HCT116 (cell line): ENCODE results near the gene IQGAP2. TPM values are rescaled to one million over a fixed set of nuclear protein-coding genes. Genes with fewer than 3 reads are reported as not detected.

Experiments used
- ATAC-seq: fragments of 200-7000 bp; cut with Tn5 transposase; 2 replicates; pipeline ENCODE4 v1.9.1; 2020; ENCODE audit warnings: mild to moderate bottlenecking, moderate library complexity
- BruUV-seq: library from RNA; stranded (reverse); fragments of 400-500 nt; replicated peaks from 2 replicates; lab custom pipeline; 2021; lab: Mats Ljungman, UMichigan
- CTCF ChIA-PET: fragments of 300-600 bp; sonication (Branson Sonifier 250); formaldehyde crosslinking; loops from one replicate; lab custom pipeline; 2021; ENCODE audit warnings: antibody characterized with exemption; lab: Charles Lee
- POLR2A ChIA-PET: fragments of 300-600, 350-600 bp; sonication (Branson Sonifier 250); formaldehyde crosslinking; loops from one replicate; lab custom pipeline; 2021; ENCODE audit warnings: antibody characterized with exemption; lab: Charles Lee
- RAD21 ChIA-PET, 2 experiments: fragments of 300-600 bp; sonication (Branson Sonifier 250); formaldehyde crosslinking; loops; one replicate each; lab custom pipeline; 2023; ENCODE audit warnings: low total read pairs in 2 of 2; ENCODE audit not compliant: uncharacterized antibody in 2 of 2, unreplicated experiment in 2 of 2, low non-redundant PET in 1 of 2; lab: Charles Lee
- DNase-seq: peaks from one replicate; pipeline ENCODE4 v3.0.0-alpha.2; 2010; ENCODE audit warnings: low read depth, low spot score
- H2AFZ ChIP-seq: fragments of 200-600 bp; shearing (Covaris generic), sonication (generic); 2 replicates; pipeline ENCODE4 v1.6.1; 2017; ENCODE audit warnings: low read depth, mixed run types, mixed read lengths, antibody characterized with exemption, low read length; ENCODE audit not compliant: poor library complexity, severe bottlenecking
- H3K27ac ChIP-seq: 2 replicates; pipeline ENCODE4 v1.5.1; 2012; ENCODE audit warnings: low read depth, low read length
- H3K27me3 ChIP-seq: fragments of 200-600 bp; sonication (generic); 2 replicates; pipeline ENCODE4 v1.6.1; 2016; ENCODE audit warnings: mixed run types, low read length, mixed read lengths; ENCODE audit not compliant: insufficient read depth
- H3K36me3 ChIP-seq, 2 experiments: fragments of 200-500 bp in 1 of 2; fragments of 200-600 bp in 1 of 2; sonication (Bioruptor generic) in 1 of 2; sonication (generic) in 1 of 2; 2 replicates each; pipeline versions ENCODE4 v1.5.1 to v1.6.1; 2014 to 2016; ENCODE audit warnings: low read length in 2 of 2, inconsistent platforms in 1 of 2, mixed read lengths in 1 of 2, mixed run types in 1 of 2; ENCODE audit not compliant: insufficient read depth in 2 of 2, control insufficient read depth in 1 of 2
- H3K4me1 ChIP-seq, 2 experiments: fragments of 200-600 bp in 1 of 2; sonication (generic) in 1 of 2; 2 replicates each; pipeline versions ENCODE4 v1.5.1 to v1.6.1; 2012 to 2017; ENCODE audit warnings: low read length in 2 of 2, inconsistent platforms in 1 of 2, mild to moderate bottlenecking in 1 of 2, mixed read lengths in 1 of 2, mixed run types in 1 of 2, moderate library complexity in 1 of 2; ENCODE audit not compliant: insufficient read depth in 2 of 2, control insufficient read depth in 1 of 2
- H3K4me2 ChIP-seq: fragments of 200-600 bp; sonication (generic); 2 replicates; pipeline ENCODE4 v1.6.1; 2017; ENCODE audit warnings: mixed run types, low read length, mixed read lengths
- H3K4me3 ChIP-seq, 2 experiments: fragments of 200-600 bp in 1 of 2; sonication (generic) in 1 of 2; replicated peaks in 1 of 2; 2 replicates each; pipeline ENCODE4 v1.5.1; 2011 to 2016; ENCODE audit warnings: low read length in 2 of 2, control low read depth in 1 of 2, low read depth in 1 of 2, mild to moderate bottlenecking in 1 of 2, mixed read lengths in 1 of 2, mixed run types in 1 of 2
- H3K79me2 ChIP-seq: fragments of 200-600 bp; sonication (generic); 2 replicates; pipeline ENCODE4 v1.6.1; 2017; ENCODE audit warnings: mild to moderate bottlenecking, mixed run types, low read length, moderate library complexity, mixed read lengths; ENCODE audit not compliant: insufficient read depth
- H3K9ac ChIP-seq: fragments of 200-600 bp; sonication (generic); 2 replicates; pipeline ENCODE4 v1.6.1; 2016; ENCODE audit warnings: low read length, mixed read lengths
- H3K9me2 ChIP-seq: fragments of 200-600 bp; sonication (generic), shearing (Covaris generic); 2 replicates; pipeline ENCODE4 v1.6.1; 2017; ENCODE audit warnings: mixed run types, mild to moderate bottlenecking, moderate library complexity; ENCODE audit not compliant: insufficient read depth
- H3K9me3 ChIP-seq, 2 experiments: fragments of 200-500 bp in 1 of 2; fragments of 200-600 bp in 1 of 2; sonication (Bioruptor generic) in 1 of 2; sonication (generic) in 1 of 2; 2 replicates each; pipeline ENCODE4 v1.6.1; 2014 to 2017; ENCODE audit warnings: low read length in 2 of 2, mixed read lengths in 2 of 2, inconsistent platforms in 1 of 2, low read depth in 1 of 2, mild to moderate bottlenecking in 1 of 2, mixed run types in 1 of 2, moderate library complexity in 1 of 2; ENCODE audit not compliant: control insufficient read depth in 1 of 2, insufficient read depth in 1 of 2
- H4K20me1 ChIP-seq: fragments of 200-600 bp; sonication (generic), shearing (Covaris generic); 2 replicates; pipeline ENCODE4 v1.6.1; 2017; ENCODE audit warnings: mixed run types, mild to moderate bottlenecking, moderate library complexity; ENCODE audit not compliant: insufficient read depth
- CBX3 ChIP-seq: IDR thresholded peaks from 2 replicates; pipeline ENCODE4 v1.6.1; 2012; ENCODE audit warnings: low read depth
- CEBPB ChIP-seq: IDR thresholded peaks from 2 replicates; pipeline ENCODE4 v1.6.1; 2012; ENCODE audit warnings: low read depth
- FOSL1 ChIP-seq: IDR thresholded peaks from 2 replicates; pipeline ENCODE4 v1.6.1; 2012; ENCODE audit warnings: low read depth
- JUND ChIP-seq: IDR thresholded peaks from 2 replicates; pipeline ENCODE4 v1.6.1; 2012
- RAD21 ChIP-seq: IDR thresholded peaks from 2 replicates; pipeline ENCODE4 v1.6.1; 2012; ENCODE audit warnings: low read depth, mild to moderate bottlenecking
- intact Hi-C: fragments of 100-400 bp; cut with micrococcal nuclease; formaldehyde crosslinking; loops from 2 replicates; pipeline ENCODE4 v1.10.0; 2022
- total RNA-seq: library from RNA; stranded (reverse); gene quantifications from one replicate; pipeline ENCODE4 v1.2.1, GENCODE V29; 2021; ENCODE audit not compliant: unreplicated experiment

The IQGAP2 gene
- total RNA-seq, 1 experiment from 2014 or later, result 2.0 TPM

DNA sequence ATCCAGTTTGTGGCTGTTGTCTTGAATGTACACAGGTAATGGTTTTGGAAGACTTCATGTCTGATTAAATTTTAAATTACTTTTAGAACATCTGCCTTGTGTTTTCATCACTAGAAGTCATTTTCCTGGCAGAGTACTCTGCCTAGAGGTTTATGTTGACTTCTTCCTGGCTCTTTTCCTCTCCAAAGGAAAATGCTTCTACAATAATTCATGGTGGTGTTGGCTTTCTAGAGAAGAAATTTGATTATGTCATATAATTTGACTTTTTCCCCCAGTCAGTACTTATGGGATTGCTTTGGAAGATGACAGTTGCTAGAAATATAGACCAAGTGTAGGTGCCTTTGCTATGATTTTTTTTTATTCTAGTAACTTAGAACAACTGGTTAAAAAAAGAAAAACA is 173.4 kb downstream of the IQGAP2 start:
- BruUV-seq, result no TSS peak
- DNase-seq (no peak), ATAC-seq (no peak)
- H3K4me3 ChIP-seq, result no peak overlapping the region
- intact Hi-C loops, result no loop called here
- no peak overlapping the region for H3K9ac ChIP-seq
- H2AFZ ChIP-seq, result no peak overlapping the region
- no peaks in the 10 kb centered on the region for H3K79me2 ChIP-seq
- H3K9me3 ChIP-seq, result no peaks in the 10 kb centered on the region
- CTCF ChIA-PET, result interaction anchor here (1.2 kb wide), 1 partner anchor 25 kb away, joined by 3 read pairs; no protein-coding TSS in a partner anchor
- no peaks in the 10 kb centered on the region for H3K36me3 ChIP-seq
- no peaks in the 10 kb centered on the region for H3K9me2 ChIP-seq
- no peak overlapping the region for H3K27ac ChIP-seq
- RAD21 ChIA-PET, result no interaction called here
- no peak overlapping the region for H3K4me2 ChIP-seq
- no peak for TF ChIP-seq CBX3
- no peak for TF ChIP-seq FOSL1
- no peak for TF ChIP-seq RAD21
- no peaks in the 10 kb centered on the region for H4K20me1 ChIP-seq
- POLR2A ChIA-PET, result no interaction called here
- H3K27me3 ChIP-seq, result no peaks in the 10 kb centered on the region
- H3K4me1 ChIP-seq, result no peaks in the 10 kb centered on the region

DNA sequence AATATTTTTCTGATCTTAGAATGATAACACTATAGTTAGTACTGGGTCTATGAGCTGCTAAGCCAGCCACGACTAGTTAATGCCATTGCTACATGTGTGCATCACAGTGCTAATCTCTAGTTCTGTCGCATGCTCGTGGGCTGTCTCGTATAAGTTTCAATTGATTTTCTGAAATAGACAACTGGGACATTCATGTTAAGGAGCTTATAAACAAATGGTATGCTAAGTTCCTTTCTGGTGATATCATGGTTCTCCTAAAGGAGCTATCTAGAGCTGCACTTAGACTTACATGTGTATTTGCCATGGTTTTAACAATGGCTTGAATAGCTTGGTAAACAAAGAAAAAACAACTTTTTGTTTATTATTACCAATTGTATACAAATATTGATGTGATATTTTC is 173.9 kb downstream of the IQGAP2 start:
- no peaks in the 10 kb centered on the region for H4K20me1 ChIP-seq
- no peak overlapping the region for H3K4me3 ChIP-seq
- ATAC-seq, result no peak
- no peak for DNase-seq
- no peaks in the 10 kb centered on the region for H3K9me2 ChIP-seq
- H2AFZ ChIP-seq, result no peak overlapping the region
- H3K27ac ChIP-seq, result no peak overlapping the region
- H3K4me1 ChIP-seq, result no peaks in the 10 kb centered on the region
- no peak overlapping the region for H3K4me2 ChIP-seq
- H3K27me3 ChIP-seq, result no peaks in the 10 kb centered on the region
- ChIA-PET RAD21 (no interaction called here), POLR2A (no interaction called here), CTCF (interaction anchor here (1.2 kb wide), 2 partner anchors 24 to 402 kb away, joined by 3 read pairs; no protein-coding TSS in a partner anchor)
- H3K36me3 ChIP-seq, result no peaks in the 10 kb centered on the region
- intact Hi-C loops, result no loop called here
- no peaks in the 10 kb centered on the region for H3K9me3 ChIP-seq
- no peaks in the 10 kb centered on the region for H3K79me2 ChIP-seq
- BruUV-seq, result no TSS peak
- no peak overlapping the region for H3K9ac ChIP-seq
- no peak for TF ChIP-seq CEBPB
- no peak for TF ChIP-seq CBX3
- no peak for TF ChIP-seq JUND
- TF ChIP-seq, all 23 proteins: peak for 0
